Stimulated activated CD8-positive, alpha-beta memory T cell treated with anti-CD3 and anti-CD28 coated beads, Interleukin-4, amount 100 ng/mL, for 24 hours (primary cell): ENCODE results near the gene SCAF1.

Experiments used
- DNase-seq: peaks from one replicate; pipeline ENCODE4 v3.0.0-alpha.2; 2020; ENCODE audit warnings: low read depth

SCAF1 gene

GRCh38 chr19:49646586-49646985 is 4.6 kb downstream of the SCAF1 start:
- no peak for DNase-seq

- DNase-seq, result no peak
These were observed 9.2 kb downstream of the SCAF1 start for GRCh38 chr19:49651029-49651819.

- no peak for DNase-seq
These were observed 10.0 kb downstream of the SCAF1 start for GRCh38 chr19:49651820-49652550.

- DNase-seq, result no peak
These were observed 10.8 kb downstream of the SCAF1 start for GRCh38 chr19:49652551-49653465.

GRCh38 chr19:49653466-49653806 is 11.4 kb downstream of the SCAF1 start:
- no peak for DNase-seq

GRCh38 chr19:49654581-49654980 is 12.6 kb downstream of the SCAF1 start:
- no peak for DNase-seq

- DNase-seq, result no peak
These were observed 13.8 kb downstream of the SCAF1 start for GRCh38 chr19:49655570-49656455.

GRCh38 chr19:49656456-49657109 is 14.6 kb downstream of the SCAF1 start:
- DNase-seq, result no peak

GRCh38 chr19:49657493-49658138 is 15.6 kb downstream of the SCAF1 start:
- no peak for DNase-seq

- no peak for DNase-seq
These were observed 16.1 kb downstream of the SCAF1 start for GRCh38 chr19:49658139-49658517.

- no peak for DNase-seq
These were observed 16.8 kb downstream of the SCAF1 start for GRCh38 chr19:49658566-49659442.

GRCh38 chr19:49660338-49660961 is 18.4 kb downstream of the SCAF1 start:
- DNase-seq, result no peak

GRCh38 chr19:49662011-49662410 is 20.0 kb downstream of the SCAF1 start:
- DNase-seq, result no peak

- DNase-seq, result no peak
These were observed 21.2 kb downstream of the SCAF1 start for GRCh38 chr19:49663224-49663623.

- peak; percentile 87 for DNase-seq
These were observed 22.4 kb downstream of the SCAF1 start for GRCh38 chr19:49664171-49665035.

GRCh38 chr19:49665036-49665350 is 23.0 kb downstream of the SCAF1 start:
- no peak for DNase-seq

- DNase-seq, result peak; percentile 97
These were observed 23.5 kb downstream of the SCAF1 start, which contains the start of the genes BCL2L12 and IRF3 for GRCh38 chr19:49665351-49666119. BCL2L12 (plus strand) TSS chr19:49665933; CDS start chr19:49666693, 760 bp downstream. IRF3 (minus strand) TSS chr19:49665857; CDS start chr19:49664838, 1,019 bp downstream.
